ENCODE results near the gene VIPAS39.

GRCh38 chr14:77438596-77438995, 18.8 kb downstream of the VIPAS39 start:
- TF ChIP-seq ZNF274 (IDR thresholded peaks at IDR 0.05; ENCODE audit: low read depth, low read length) = no peak
- no peak for TF ChIP-seq YY1 (IDR thresholded peaks at IDR 0.05; ENCODE audit: insufficient read depth, insufficient read length)
- no peak for TF ChIP-seq SUZ12 (IDR thresholded peaks at IDR 0.05; ENCODE audit: extremely low read depth, insufficient read depth, insufficient read length)
